Muscle layer of duodenum (tissue), 2 donors: ENCODE measurements around the gene DUSP28.

ENCODE experiments used
- H3K27ac ChIP-seq: one replicate; pipeline ENCODE4 v1.7.0; 2013; ENCODE audit warnings: mild to moderate bottlenecking, low read length
- H3K27me3 ChIP-seq: one replicate; pipeline ENCODE4 v1.7.0; 2013; ENCODE audit warnings: low read depth, mild to moderate bottlenecking, control low read depth, low read length
- H3K36me3 ChIP-seq, 2 donors: one replicate each; pipeline ENCODE4 v1.7.0; 2013; ENCODE audit warnings: low read length in 2 of 2, control low read depth in 1 of 2, mild to moderate bottlenecking in 1 of 2; ENCODE audit not compliant: insufficient read depth in 2 of 2, control insufficient read depth in 1 of 2
- H3K4me1 ChIP-seq, 2 donors: one replicate each; pipeline ENCODE4 v1.7.0; 2013; ENCODE audit warnings: low read length in 2 of 2, mild to moderate bottlenecking in 2 of 2, control low read depth in 1 of 2, moderate library complexity in 1 of 2; ENCODE audit not compliant: insufficient read depth in 2 of 2, control insufficient read depth in 1 of 2
- H3K4me3 ChIP-seq, 2 donors: one replicate each; pipeline ENCODE4 v1.7.0; 2013; ENCODE audit warnings: low read length in 2 of 2, low read depth in 1 of 2, mild to moderate bottlenecking in 1 of 2
- H3K9me3 ChIP-seq, 2 donors: one replicate each; pipeline ENCODE4 v1.7.0; 2013; ENCODE audit warnings: low read length in 2 of 2, control low read depth in 1 of 2, mild to moderate bottlenecking in 1 of 2; ENCODE audit not compliant: control insufficient read depth in 1 of 2
- donor health status: healthy.

DUSP28 gene

GRCh38 chr2:240563951-240564560, 3.9 kb downstream of the DUSP28 start:
- Histone ChIP-seq H3K27me3 (no peaks in the 10 kb centered on the region), H3K4me1 (peaks cover 29 to 46% of the 10 kb centered on the region in 2 donors), H3K9me3 (no peaks in the 10 kb centered on the region), H3K27ac (no peak overlapping the region), H3K4me3 (no peak overlapping the region), H3K36me3 (no peaks in the 10 kb centered on the region)

- Histone ChIP-seq H3K27ac (peak overlapping the region; percentile 77), H3K4me3 (no peak overlapping the region), H3K27me3 (no peaks in the 10 kb centered on the region), H3K36me3 (no peaks in the 10 kb centered on the region), H3K4me1 (peaks cover 27 to 44% of the 10 kb centered on the region in 2 donors), H3K9me3 (no peaks in the 10 kb centered on the region)
Observed at GRCh38 chr2:240564561-240565332, 4.6 kb downstream of the DUSP28 start.

GRCh38 chr2:240565333-240566202, 5.4 kb downstream of the DUSP28 start:
- Histone ChIP-seq H3K36me3 (no peaks in the 10 kb centered on the region), H3K4me1 (peaks cover 28 to 50% of the 10 kb centered on the region in 2 donors), H3K9me3 (no peaks in the 10 kb centered on the region), H3K27ac (peak overlapping the region; percentile 77), H3K27me3 (no peaks in the 10 kb centered on the region), H3K4me3 (peak overlapping the region; percentile 41 to 48)

- H3K4me3 ChIP-seq = peak overlapping the region; percentile 73 to 79
- H3K27ac ChIP-seq = peak overlapping the region; percentile 77
- H3K27me3 ChIP-seq = no peaks in the 10 kb centered on the region
- no peaks in the 10 kb centered on the region for H3K36me3 ChIP-seq
- no peaks in the 10 kb centered on the region for H3K9me3 ChIP-seq
- H3K4me1 ChIP-seq = peaks cover 28 to 55% of the 10 kb centered on the region in 2 donors
Observed at GRCh38 chr2:240566203-240567136, 6.3 kb downstream of the DUSP28 start.

GRCh38 chr2:240567137-240567871, 7.1 kb downstream of the DUSP28 start:
- Histone ChIP-seq H3K4me1 (peaks cover 28 to 47% of the 10 kb centered on the region in 2 donors), H3K4me3 (peak overlapping the region; percentile 73 to 79), H3K36me3 (peaks cover 0 to 2% of the 10 kb centered on the region in 2 donors), H3K27me3 (no peaks in the 10 kb centered on the region), H3K27ac (peak overlapping the region; percentile 75), H3K9me3 (no peaks in the 10 kb centered on the region)

GRCh38 chr2:240567872-240568677, 7.9 kb downstream of the DUSP28 start, which contains the start of gene RNPEPL1:
Gene RNPEPL1, plus strand, starts transcription at chr2:240568484. Its CDS starts 103 bp downstream, at chr2:240568587.
- Histone ChIP-seq H3K36me3 (peaks cover 0 to 10% of the 10 kb centered on the region in 2 donors), H3K9me3 (no peaks in the 10 kb centered on the region), H3K4me3 (peak within 1 kb of the TSS; percentile 73 to 83), H3K27me3 (no peaks in the 10 kb centered on the region), H3K4me1 (peaks cover 22 to 45% of the 10 kb centered on the region in 2 donors), H3K27ac (peak within 1 kb of the TSS; percentile 75)

- Histone ChIP-seq H3K36me3 (peaks cover 0 to 12% of the 10 kb centered on the region in 2 donors), H3K4me3 (peak overlapping the region; percentile 72 to 83), H3K9me3 (no peaks in the 10 kb centered on the region), H3K27ac (no peak overlapping the region), H3K27me3 (no peaks in the 10 kb centered on the region), H3K4me1 (peaks cover 22 to 45% of the 10 kb centered on the region in 2 donors)
Observed at GRCh38 chr2:240568678-240569522, 8.7 kb downstream of the DUSP28 start.

GRCh38 chr2:240569523-240569997, 9.4 kb downstream of the DUSP28 start:
- Histone ChIP-seq H3K36me3 (peaks cover 0 to 15% of the 10 kb centered on the region in 2 donors), H3K27me3 (no peaks in the 10 kb centered on the region), H3K4me3 (peak overlapping the region; percentile 72 to 83), H3K4me1 (peaks cover 22 to 45% of the 10 kb centered on the region in 2 donors), H3K9me3 (no peaks in the 10 kb centered on the region), H3K27ac (no peak overlapping the region)
